ENCODE data around the gene TXNDC15.
"Not testable (repeated sequence)": the region's sequence is repeated elsewhere in the genome, so short reads cannot be mapped to it uniquely, and the experiment has no call there.

The TXNDC15 gene

GRCh38 chr5:134879456-134879855, 5.3 kb downstream of the TXNDC15 start:
- DNase-seq: no peak

GRCh38 chr5:134880937-134881336, 6.8 kb downstream of the TXNDC15 start:
- not testable (repeated sequence) for DNase-seq

DNA sequence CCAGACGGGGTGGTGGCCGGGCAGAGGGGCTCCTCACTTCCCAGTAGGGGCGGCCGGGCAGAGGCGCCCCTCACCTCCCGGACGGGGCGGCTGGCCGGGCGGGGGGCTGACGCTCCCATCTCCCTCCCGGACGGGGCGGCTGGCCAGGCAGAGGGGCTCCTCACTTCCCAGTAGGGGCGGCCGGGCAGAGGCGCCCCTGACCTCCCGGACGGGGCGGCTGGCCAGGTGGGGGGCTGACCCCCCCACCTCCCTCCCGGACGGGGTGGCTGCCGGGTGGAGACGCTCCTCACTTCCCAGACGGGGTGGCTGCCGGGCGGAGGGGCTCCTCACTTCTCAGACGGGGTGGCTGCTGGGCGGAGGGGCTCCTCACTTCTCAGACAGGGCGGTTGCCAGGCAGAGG, 7.5 kb downstream of the TXNDC15 start:
- not testable (repeated sequence) for DNase-seq

GRCh38 chr5:134887593-134888159, 13.5 kb downstream of the TXNDC15 start:
- no peak for DNase-seq

DNA sequence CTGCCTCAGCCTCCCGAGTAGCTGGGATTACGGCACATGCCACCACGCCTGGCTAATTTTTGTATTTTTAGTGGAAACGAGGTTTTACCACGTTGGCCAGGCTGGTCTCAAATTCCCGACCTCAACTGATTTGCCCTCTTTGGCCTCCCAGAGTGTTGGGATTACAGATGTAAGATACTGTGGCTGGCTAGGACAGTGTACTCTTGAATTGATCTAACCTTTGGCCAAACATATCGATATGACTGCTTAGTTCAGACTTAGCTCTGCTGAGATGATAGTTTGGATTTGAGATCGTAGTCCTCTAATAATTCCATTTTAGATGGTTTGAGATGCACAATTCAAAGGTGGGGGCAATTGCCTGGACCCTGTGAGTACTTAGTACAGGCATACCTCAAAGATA, 15.2 kb downstream of the TXNDC15 start:
- DNase-seq: no peak

DNA sequence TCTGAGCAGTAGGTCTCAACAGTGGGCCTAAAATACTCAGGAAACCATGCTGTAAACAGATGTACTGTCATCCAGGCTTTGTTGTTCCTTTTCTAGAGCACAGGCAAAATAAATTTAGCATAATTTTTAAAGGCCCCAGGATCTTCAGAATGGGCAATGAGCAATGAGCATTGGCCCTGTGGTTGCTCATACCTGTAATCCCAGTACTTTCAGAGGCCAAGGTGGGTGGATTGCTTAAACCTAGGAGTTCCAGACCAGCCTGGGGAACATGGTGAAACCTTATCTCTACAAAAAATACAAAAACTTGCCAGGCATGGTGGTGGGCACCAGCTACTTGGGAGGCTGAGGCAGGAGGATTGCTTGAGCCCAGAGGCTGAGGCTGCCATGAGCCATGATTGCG, 17.3 kb downstream of the TXNDC15 start:
- no peak for DNase-seq

- DNase-seq: no peak
These were observed 18.1 kb downstream of the TXNDC15 start for GRCh38 chr5:134892282-134892681.

DNA sequence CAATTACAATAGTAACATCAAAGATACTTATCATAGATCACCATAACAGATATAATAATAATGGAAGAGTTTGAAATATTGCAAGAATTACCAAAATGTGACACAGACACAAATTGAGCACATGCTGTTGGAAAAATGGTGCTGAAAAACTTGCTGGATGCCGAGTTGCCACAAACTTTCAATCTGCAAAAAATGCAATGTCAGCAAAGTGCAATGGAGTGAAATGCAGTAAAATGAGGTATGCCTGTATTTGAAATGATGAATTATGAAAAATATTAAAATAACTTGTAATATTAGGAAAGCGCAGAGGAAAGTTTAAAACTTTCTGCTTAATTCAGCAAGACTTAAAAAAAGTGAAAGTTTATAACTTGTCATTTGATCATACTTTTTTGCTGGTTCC, 18.8 kb downstream of the TXNDC15 start:
- DNase-seq: no peak

DNA sequence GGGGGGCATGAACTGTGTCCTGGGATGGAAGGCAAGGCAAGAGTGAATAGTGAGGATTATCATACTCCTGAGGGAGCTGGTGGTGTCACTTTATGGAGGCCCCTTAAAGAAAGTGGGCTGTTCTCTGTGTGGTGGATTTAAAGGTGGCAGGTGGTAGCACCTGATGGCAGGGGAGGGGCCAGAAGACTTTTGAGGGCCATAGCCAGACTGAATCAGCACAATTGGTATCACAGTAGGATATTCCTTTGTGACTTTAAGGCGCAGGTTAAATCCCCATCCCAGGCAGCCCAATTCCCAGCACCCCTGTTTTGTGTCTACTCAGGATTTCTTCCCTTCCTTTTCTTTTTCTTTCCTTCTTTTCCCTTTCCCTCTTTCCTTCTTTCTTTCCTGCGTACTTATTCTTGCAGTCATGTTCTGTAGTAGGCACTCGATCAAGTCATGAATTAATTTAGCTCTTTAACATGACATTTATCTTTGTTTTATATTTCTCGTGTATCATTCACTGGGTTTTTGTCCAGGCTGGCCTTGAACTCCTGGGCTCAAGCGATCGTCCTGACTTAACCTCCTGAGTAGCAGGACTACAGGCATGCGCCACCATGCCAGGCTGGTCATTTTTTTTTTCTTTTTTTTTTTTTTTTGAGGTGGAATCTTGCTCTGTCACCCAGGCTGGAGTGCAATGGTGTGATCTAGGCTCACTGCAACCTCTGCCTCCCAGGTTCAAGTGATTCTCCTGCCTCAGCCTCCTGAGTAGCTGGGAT, 19.8 kb downstream of the TXNDC15 start:
- DNase-seq: no peak

DNA sequence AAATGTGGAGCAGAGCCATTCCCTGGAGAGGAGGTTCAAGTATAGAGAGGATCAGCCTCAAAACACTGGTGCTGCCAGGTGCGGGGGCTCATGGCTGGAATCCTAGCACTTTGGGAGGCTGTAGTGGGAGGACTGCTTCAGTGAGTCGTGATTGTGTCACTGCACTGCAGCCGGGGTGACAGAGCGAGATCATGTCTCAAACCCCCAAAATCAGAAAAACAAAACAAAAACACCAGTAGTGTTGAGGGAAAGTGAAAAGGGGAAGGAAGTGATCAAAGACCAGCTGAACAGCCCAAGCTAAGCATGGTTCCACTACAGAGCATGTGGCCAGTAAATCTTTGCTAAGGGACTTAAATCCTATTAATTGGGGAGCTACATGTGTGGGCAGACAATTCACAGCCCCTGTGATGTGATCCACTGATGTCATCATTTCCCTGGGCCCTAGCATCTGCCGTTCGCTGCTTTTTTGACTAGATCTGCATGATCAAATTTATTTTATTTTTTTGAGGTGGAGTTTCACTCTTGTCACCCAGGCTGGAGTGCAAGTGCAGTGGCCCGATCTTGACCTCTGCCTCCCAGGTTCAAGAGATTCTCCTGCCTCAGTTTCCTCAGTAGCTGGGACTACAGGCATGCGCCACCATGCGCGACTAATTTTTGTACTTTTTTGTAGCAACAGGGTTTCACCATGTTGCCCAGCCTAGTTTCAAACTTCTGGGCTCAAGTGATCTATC, 28.1 kb downstream of the TXNDC15 start:
- no peak for DNase-seq

DNA sequence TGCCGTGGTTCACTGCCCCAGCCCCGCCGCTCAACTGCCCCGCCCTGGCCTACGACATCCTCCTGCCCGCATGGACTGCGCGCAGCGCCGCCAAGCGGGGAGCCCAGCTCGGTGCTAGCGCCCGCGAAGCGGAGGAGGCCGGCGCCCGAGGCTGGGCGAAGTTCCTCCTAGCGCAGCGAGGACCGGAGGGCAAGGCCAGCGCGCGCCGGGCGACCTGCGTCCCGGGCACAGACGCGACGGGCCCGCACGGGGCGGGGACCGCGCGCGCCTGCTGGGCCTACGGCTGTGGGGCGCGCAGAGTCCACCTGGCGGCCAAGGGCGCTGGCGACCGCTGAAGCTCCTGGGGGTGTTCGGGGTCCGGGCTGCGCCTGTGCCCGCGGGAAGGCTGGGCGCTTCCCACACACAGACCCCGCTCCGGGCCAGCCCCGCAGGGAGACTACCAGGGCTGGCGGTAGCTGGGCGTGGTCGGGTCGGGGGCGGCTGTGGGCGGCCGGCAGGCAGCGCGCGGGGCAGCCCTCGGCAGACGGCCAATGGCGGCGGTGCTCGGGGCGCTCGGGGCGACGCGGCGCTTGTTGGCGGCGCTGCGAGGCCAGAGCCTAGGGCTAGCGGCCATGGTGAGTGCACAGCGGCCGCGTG, 30.6 kb downstream of the TXNDC15 start, which contains the start of gene PCBD2:
Gene PCBD2 (plus strand): TSS at position 522 of the 636 bp plus-strand sequence. CDS start 9 bp downstream, at position 531.
- peak; percentile 77 for DNase-seq

DNA sequence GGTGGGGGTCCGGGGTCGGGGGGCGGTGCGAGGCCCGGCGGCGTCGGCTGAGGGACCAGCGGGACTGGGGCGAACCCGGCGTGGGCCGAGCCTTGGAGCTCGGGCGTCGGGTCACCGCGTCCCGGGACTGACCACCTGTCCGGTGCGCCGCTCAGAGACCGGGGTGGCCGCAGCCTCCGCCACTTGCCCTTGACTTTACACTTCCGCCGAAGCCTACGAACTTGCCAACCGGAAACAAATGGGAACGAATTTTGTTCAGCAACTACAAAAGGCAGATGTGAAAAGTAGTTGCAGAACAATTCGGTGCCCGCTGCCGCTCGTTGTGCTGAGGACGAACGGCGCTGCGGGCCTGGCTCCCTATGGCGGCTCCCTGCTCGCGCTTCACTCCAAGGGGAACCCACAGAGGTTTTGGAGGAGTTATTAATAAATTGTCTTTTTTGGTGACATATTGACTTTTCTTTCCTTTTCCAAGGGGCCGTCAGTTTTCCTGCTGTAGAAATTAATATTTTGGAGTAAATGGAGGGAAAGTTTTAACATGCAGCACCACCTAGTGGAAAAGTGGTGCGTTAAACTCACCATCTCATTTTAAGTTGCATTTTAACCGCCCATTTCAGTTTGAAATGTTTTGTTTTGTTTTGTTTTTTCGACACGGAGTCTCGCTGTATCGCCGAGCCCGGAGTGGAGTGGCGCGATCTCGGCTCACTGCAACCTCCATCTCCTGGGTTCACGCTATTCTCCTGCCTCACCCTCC, 31.2 kb downstream of the TXNDC15 start:
- peak; percentile 81 for DNase-seq

- DNase-seq: no peak
These were observed 32.6 kb downstream of the TXNDC15 start for GRCh38 chr5:134906811-134907210.

- not testable (repeated sequence) for DNase-seq
These were observed 36.6 kb downstream of the TXNDC15 start for GRCh38 chr5:134910752-134911151.

DNA sequence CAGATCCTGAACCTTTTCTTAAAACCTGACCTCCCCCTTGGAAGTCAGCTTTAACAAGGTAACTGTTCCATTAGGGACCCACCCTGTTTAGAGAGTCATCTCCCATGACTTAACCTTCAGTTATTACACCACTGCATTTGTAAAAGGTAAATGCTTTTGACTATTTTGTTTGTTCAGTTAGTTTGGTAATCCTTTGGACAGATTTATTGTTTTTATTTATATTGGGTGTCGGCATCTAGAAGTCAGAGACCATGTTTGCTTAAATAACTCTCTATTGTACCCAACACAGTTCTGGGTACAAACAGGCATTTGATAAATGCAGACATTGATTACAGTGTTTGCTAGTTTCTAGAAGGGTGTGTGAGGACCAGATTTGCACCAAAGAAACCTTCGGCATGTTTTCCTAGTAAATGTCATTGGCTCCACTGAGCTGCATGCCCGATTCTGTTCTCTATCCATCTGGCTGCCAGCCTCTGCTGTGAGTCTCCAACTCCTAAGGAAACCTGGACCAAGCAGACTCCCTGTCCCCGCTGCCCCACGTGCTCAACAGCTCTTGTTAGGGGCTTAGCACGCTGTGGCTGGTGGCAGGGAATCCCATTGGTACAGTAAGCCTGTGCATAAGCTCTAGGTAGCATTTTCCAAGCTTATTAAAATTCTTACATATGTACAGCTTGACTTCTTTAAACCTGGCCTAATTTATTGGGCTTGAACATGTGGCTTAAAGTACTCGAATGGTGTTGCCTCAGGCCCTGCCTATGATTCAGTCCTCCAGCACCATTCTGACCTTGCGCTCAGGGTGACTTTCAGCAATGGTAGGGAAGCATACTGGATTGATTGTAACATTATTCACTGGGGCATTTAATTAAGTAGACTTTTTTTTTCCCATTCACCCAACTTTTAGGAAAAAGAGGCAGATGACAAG, 37.4 kb downstream of the TXNDC15 start:
- DNase-seq: no peak

DNA sequence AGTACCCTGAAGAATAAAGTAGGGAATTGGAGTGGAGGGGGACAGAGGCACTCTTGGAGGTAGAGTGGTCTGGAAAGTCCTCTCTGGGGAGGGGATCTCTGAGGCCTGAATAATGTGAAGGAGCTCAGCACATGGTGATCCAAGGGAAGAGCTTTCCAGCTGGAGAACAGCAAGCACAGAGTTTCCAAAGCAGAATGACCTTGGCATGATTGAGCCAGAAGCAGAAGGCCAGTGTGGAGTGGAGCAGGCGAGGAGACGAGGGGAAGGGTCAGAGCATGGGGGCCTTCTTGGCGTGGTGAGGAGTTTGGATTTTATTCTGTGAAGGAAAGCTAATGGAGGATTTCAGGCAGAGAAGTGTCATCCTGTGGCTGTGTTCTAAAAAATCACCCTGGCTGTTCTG, 39.1 kb downstream of the TXNDC15 start:
- DNase-seq: no peak

DNA sequence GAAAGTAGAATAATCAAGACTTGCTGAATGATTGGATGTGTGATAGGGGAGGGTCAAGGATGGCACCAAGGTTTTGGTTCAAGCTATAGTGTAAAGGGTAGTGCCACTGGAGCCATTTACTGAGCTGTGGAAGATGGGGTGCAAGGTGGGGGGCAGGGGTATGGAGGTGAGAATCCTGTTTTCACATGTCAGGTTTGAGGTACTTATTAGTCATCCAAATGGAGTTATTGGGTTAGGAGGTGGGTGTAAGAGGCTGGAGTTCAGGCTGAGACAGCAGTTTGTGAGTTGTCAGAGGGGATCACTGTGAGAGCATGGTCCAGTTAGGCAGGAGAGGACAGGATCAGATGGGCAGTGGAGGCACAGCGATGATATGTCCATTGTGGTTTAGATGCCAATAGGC, 39.6 kb downstream of the TXNDC15 start:
- DNase-seq: no peak

- DNase-seq: no peak
These were observed 43.1 kb downstream of the TXNDC15 start for GRCh38 chr5:134917070-134917815.

- DNase-seq: no peak
These were observed 44.7 kb downstream of the TXNDC15 start for GRCh38 chr5:134918861-134919260.

- no peak for DNase-seq
These were observed 46.8 kb downstream of the TXNDC15 start for GRCh38 chr5:134920848-134921575.

All from NCI-H748 treated with DMSO at 0.1 percent for 48 hours (cell line).